ENCODE measurements around the gene OTOP2.
"Not testable (repeated sequence)": the region's sequence is repeated elsewhere in the genome, so short reads cannot be mapped to it uniquely, and the experiment has no call there.

OTOP2 gene

DNA sequence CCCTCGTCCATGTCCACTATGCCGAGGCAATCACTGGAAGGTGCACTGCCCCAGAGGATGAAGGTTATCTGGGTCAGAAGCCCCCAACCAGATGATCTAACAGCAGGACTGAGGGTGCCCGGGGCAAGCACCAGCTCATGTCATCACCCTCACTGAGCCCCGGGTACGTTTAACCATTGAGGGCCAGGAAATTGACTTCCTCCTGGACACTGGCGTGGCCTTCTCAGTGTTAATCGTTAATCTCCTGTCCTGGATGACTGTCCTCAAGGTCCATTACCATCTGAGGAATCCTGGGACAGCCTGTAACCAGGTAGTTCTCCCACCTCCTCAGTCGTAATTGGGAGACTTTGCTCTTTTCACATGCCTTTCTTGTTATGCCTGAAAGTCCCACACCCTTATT lies 12.7 kb upstream of the OTOP2 start:
- H3K27ac Mint-ChIP-seq; H3K4me3 Mint-ChIP-seq; H3K9me3 Mint-ChIP-seq; H3K36me3 Mint-ChIP-seq (ENCODE audit: low read depth); H3K4me1 Mint-ChIP-seq (ENCODE audit: low read depth); intact Hi-C loops (cut with micrococcal nuclease): not testable (repeated sequence)
- peaks cover 28% of the 10 kb centered on the region for H3K27me3 Mint-ChIP-seq

- Mint-ChIP-seq H3K36me3 (ENCODE audit: low read depth) (no peaks in the 10 kb centered on the region), H3K9me3 (peaks cover 6% of the 10 kb centered on the region), H3K4me1 (ENCODE audit: low read depth) (peaks cover 18% of the 10 kb centered on the region), H3K27ac (peak overlapping the region; percentile 46), H3K4me3 (no peak overlapping the region), H3K27me3 (peaks cover 31% of the 10 kb centered on the region)
- intact Hi-C loops (cut with micrococcal nuclease) = no loop called here
These were observed 7.8 kb upstream of the OTOP2 start for GRCh38 chr17:74916136-74916850.

DNA sequence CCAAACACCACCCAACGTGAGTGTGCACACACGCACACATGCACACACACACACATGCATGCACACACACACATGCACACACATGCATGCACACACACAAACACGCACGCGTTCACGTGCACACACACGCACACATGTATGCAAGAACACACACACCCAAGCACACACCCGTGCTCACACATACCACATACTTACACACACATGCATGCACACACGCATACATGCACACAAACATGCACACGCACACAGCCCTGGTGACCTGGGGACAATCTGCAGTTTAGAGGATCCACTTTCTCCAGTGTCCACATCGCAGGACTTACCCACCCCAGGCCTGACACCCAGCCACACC lies 7.2 kb upstream of the OTOP2 start:
- H3K4me1 Mint-ChIP-seq (ENCODE audit: low read depth) = peaks cover 18% of the 10 kb centered on the region
- intact Hi-C loops (cut with micrococcal nuclease) = no loop called here
- H3K36me3 Mint-ChIP-seq (ENCODE audit: low read depth) = no peaks in the 10 kb centered on the region
- H3K27ac Mint-ChIP-seq = peak overlapping the region; percentile 46
- H3K4me3 Mint-ChIP-seq = no peak overlapping the region
- peaks cover 6% of the 10 kb centered on the region for H3K9me3 Mint-ChIP-seq
- peaks cover 36% of the 10 kb centered on the region for H3K27me3 Mint-ChIP-seq

DNA sequence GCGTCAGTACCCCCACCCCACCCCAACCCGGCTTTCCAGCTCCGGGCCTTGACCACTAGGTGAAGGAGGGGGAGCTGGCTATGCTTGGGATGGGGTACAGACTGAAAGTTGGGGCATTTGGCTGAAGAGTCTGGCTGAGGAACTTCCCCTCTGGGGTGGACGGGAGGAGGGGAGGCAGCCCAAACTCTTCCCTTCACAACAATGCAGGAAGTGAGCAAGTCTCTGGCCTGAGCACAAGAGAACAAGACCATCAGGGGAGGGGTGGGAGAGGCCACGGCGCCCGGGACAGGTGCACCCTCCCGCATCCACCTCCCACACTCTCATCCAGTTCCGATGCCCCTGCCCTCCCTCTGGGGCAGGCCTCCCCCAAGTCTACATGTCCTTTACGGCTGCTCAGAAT lies 6.6 kb upstream of the OTOP2 start:
- no peak overlapping the region for H3K4me3 Mint-ChIP-seq

GRCh38 chr17:74918906-74919305 lies 5.2 kb upstream of the OTOP2 start:
- Mint-ChIP-seq H3K36me3 (ENCODE audit: low read depth) (no peaks in the 10 kb centered on the region), H3K4me1 (ENCODE audit: low read depth) (peaks cover 32% of the 10 kb centered on the region), H3K9me3 (peaks cover 2% of the 10 kb centered on the region), H3K27me3 (peaks cover 48% of the 10 kb centered on the region), H3K27ac (no peak overlapping the region), H3K4me3 (no peak overlapping the region)
- intact Hi-C loops (cut with micrococcal nuclease) = no loop called here

More for the DNA sequence above, 6.6 kb upstream of the OTOP2 start:
- Mint-ChIP-seq H3K4me1 (ENCODE audit: low read depth) (peaks cover 20% of the 10 kb centered on the region), H3K27ac (peak overlapping the region; percentile 46), H3K9me3 (peaks cover 6% of the 10 kb centered on the region), H3K36me3 (ENCODE audit: low read depth) (no peaks in the 10 kb centered on the region), H3K27me3 (peaks cover 39% of the 10 kb centered on the region)
- intact Hi-C loops (cut with micrococcal nuclease) = no loop called here

DNA sequence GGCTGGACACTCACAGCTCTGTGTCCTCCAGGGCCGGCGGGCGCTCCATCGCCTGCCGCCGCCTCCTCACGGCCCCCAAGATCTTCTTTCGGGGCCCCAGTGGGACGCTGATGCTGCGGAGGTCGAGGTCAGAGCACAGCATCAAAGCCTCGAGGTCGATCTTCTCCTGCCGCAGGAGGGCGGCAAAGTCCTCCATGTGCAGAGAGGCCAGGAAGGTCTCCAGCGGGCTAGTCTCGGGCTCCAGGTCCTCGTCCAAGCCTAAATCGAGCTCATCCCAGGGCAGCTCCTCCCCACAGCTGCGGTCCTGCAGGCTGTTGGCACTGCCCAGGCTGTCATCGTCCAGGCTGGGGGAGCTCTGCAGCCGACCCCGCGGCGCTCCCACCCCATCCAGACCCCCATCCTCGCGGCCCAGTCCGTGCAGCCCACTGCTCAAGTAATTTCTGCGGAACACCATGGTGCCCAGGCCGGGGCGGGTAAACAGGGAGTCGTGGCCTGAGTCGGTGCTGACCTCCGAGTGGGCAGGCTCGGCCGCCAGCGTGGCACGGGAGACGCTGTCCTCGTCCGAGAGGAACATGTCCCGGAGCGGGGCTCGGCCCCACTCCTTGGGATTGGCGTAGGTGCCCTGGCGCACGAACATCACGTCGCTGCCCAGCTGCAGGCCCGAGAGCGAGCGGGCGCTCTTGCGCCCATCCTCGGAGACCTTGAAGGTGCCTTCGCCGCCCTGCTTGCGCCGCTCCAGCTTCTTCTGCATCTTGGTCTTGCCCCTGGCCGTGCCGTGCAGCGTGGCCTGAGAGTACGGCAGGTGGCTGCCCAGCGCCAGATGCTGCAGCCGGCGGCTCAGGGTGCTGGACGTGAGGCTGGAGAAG lies 4.4 kb upstream of the OTOP2 start:
- intact Hi-C loops (cut with micrococcal nuclease) = no loop called here
- Mint-ChIP-seq H3K36me3 (ENCODE audit: low read depth) (no peaks in the 10 kb centered on the region), H3K4me1 (ENCODE audit: low read depth) (peaks cover 39% of the 10 kb centered on the region), H3K27me3 (peaks cover 48% of the 10 kb centered on the region), H3K4me3 (no peak overlapping the region), H3K27ac (no peak overlapping the region), H3K9me3 (no peaks in the 10 kb centered on the region)

DNA sequence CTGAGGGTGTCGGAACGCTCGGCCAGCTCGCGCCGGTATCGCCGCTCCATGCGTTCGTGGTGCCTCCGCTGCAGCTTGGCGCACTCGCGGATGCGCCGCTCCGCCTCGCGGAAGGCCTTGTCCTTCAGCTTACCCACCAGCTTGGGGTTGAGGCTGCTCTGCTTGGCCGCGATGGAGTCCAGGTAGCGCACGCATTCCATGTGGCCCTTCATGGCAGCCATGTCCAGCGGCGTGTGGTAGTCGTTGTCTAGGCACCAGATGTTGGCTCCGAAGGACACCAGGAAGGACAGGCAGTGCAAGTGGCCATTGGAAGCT lies 3.8 kb upstream of the OTOP2 start:
- no peak overlapping the region for H3K4me3 Mint-ChIP-seq
- H3K27me3 Mint-ChIP-seq = peaks cover 49% of the 10 kb centered on the region
- H3K27ac Mint-ChIP-seq = no peak overlapping the region
- no peaks in the 10 kb centered on the region for H3K9me3 Mint-ChIP-seq
- peaks cover 45% of the 10 kb centered on the region for H3K4me1 Mint-ChIP-seq (ENCODE audit: low read depth)
- intact Hi-C loops (cut with micrococcal nuclease) = no loop called here
- H3K36me3 Mint-ChIP-seq (ENCODE audit: low read depth) = no peaks in the 10 kb centered on the region

- Mint-ChIP-seq H3K9me3 (no peaks in the 10 kb centered on the region), H3K27me3 (peaks cover 52% of the 10 kb centered on the region), H3K36me3 (ENCODE audit: low read depth) (no peaks in the 10 kb centered on the region), H3K4me3 (no peak overlapping the region), H3K27ac (no peak overlapping the region), H3K4me1 (ENCODE audit: low read depth) (peaks cover 49% of the 10 kb centered on the region)
- intact Hi-C loops (cut with micrococcal nuclease) = no loop called here
These were observed 3.4 kb upstream of the OTOP2 start for GRCh38 chr17:74920642-74921025.

DNA sequence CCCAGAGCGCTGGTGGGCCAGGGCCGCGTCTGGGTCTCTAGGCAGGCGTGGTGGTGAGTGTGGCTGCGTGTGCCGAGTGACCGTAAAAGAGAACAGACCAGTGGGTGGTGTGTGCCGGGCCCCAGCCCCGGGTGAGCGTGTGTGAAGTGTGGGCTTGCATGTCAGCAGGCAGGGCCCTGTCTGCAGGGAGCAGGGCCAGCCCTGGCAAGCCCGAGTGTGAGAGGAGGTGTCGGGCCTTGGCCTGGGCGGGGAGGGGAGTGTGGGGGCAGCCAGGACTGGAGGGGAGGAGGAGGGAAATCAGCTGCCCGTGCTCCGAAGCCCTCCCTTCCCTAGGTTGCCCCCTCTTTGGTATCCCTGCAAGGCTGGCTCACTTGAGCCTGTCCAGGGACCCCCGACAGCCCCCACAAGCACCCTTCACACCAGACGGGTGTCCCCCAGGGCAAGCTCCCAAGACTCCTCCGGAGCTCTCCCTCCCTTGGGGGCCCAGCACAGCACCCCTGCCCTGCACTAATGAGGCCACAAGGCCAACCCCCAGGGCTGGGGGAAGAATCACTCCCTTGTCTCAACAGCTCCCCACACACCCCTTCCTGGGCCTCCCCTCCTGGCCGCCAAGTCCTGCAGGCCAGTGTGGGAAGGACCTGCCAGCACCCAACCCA lies 2.9 kb upstream of the OTOP2 start:
- Mint-ChIP-seq H3K4me3 (no peak overlapping the region), H3K36me3 (ENCODE audit: low read depth) (no peaks in the 10 kb centered on the region), H3K4me1 (ENCODE audit: low read depth) (peaks cover 49% of the 10 kb centered on the region), H3K27me3 (peaks cover 57% of the 10 kb centered on the region), H3K9me3 (no peaks in the 10 kb centered on the region), H3K27ac (no peak overlapping the region)
- intact Hi-C loops (cut with micrococcal nuclease) = no loop called here

DNA sequence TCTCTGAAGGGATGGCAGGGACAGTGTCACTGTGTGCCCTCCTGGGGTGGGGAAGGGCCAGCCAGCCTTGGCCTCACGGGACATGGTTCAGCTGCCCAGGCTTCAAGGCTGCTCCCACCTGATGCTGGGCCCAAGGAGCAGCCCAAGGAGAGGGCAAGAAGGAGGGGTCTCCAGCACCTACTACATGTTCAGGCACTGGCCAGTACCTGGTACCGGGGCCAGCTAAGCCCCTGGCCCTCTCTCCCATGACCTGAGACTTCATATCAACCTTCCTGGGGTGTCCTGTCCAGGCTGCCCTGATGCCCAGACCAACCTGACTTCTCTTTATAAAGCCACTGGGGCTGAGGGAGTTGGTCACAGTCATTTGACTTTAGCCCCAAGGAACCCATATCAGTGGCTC lies 2.3 kb upstream of the OTOP2 start:
- Mint-ChIP-seq H3K36me3 (ENCODE audit: low read depth) (no peaks in the 10 kb centered on the region), H3K27ac (no peak overlapping the region), H3K27me3 (peaks cover 64% of the 10 kb centered on the region), H3K4me3 (no peak overlapping the region), H3K9me3 (no peaks in the 10 kb centered on the region), H3K4me1 (ENCODE audit: low read depth) (peaks cover 46% of the 10 kb centered on the region)
- intact Hi-C loops (cut with micrococcal nuclease) = no loop called here

GRCh38 chr17:74922172-74922571 lies 1.9 kb upstream of the OTOP2 start:
- Mint-ChIP-seq H3K9me3 (no peaks in the 10 kb centered on the region), H3K36me3 (ENCODE audit: low read depth) (no peaks in the 10 kb centered on the region), H3K4me3 (no peak overlapping the region), H3K27ac (no peak overlapping the region), H3K4me1 (ENCODE audit: low read depth) (peaks cover 42% of the 10 kb centered on the region), H3K27me3 (peaks cover 68% of the 10 kb centered on the region)
- intact Hi-C loops (cut with micrococcal nuclease) = no loop called here

DNA sequence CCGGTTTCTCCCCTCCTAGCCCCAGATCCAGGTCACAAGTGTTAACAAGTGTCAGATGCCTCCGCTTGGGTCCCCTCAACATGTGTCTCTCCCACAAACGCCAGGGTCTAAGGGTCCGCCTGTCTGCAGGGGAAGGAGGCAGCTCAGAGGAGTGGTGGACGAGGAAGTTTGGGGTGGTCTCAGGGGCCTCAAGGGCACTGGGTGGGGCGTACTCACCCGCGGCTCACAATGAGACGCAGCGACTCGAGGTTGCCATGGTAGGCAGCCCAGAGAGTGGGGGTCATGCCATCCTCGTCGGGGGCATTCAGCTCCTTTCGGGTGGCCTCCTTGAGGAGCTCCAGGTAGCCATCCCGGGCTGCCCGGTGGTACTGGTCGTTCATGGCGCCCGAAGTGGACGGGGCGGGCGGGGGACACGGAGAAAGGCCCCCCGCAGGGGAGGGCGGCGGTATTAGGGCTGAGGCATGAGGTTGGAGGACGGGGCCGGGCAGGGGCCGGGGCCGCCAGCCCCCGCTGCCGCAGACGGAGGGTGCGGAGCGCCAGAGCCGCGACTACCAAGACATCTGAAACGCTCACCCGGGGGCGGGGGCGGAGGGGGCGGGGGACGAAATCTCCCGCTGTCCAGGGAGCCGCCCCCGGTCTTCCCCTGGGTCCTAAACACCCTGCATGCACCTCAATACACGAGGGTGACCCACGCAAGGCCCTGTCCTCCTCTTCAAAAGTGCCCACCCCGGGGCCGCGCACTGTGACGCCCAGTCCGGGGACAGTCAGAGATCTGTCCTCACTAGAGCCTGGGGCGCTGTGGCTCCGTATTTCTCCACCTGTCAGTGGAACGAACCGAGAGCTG lies 1.2 kb upstream of the OTOP2 start, which contains the start of gene USH1G:
TSS of gene USH1G (minus strand) at position 562 of the 844 bp plus-strand sequence. CDS start at position 380, 182 bp downstream.
- H3K4me3 Mint-ChIP-seq = peak within 1 kb of the TSS; percentile 67
- H3K4me1 Mint-ChIP-seq (ENCODE audit: low read depth) = peaks cover 42% of the 10 kb centered on the region
- peaks cover 75% of the 10 kb centered on the region for H3K27me3 Mint-ChIP-seq
- H3K9me3 Mint-ChIP-seq = no peaks in the 10 kb centered on the region
- intact Hi-C loops (cut with micrococcal nuclease) = loop anchor here (1.0 kb wide), 1 partner anchor 35 kb away; no protein-coding TSS in a partner anchor
- H3K27ac Mint-ChIP-seq = peak within 1 kb of the TSS; percentile 58
- H3K36me3 Mint-ChIP-seq (ENCODE audit: low read depth) = no peaks in the 10 kb centered on the region

DNA sequence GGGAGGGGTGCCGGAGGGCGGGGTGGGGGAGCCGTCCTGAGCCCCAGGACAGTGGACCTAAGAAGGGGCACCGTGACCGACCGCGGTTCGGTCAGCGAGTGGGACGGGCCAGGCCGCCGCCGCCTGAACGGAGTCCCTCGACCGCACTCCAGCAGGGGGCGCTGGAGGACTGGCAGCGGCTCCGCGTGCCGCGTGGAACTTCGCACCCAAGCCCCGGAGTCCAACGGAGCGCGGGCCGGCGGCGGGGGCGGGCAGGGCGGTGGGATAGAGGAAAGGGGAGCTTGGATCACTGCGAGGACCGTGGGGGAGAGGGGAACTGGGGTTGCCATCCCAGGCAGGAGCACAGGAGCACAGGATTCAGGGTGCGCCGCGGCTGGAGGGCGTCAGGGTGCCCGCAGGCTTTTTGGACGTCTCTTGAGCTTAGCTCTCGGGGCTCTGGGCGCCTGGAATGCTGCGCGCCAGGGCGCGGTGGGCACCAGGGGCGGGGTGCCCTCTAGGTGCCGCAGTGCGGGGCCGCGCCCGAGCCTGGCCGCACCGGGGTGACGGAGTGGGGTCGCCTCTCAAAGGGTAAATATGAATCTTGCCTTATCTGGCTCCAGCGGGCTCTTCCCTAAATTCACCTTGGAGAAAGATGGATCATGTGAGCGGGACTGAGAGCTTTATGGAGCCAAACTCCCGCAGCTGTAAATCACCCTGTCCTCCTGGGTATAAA lies 379 bp upstream of the OTOP2 start:
- Mint-ChIP-seq H3K27ac (peak overlapping the region; percentile 58), H3K27me3 (peaks cover 80% of the 10 kb centered on the region), H3K9me3 (no peaks in the 10 kb centered on the region), H3K4me3 (peak overlapping the region; percentile 67), H3K36me3 (ENCODE audit: low read depth) (no peaks in the 10 kb centered on the region), H3K4me1 (ENCODE audit: low read depth) (peaks cover 39% of the 10 kb centered on the region)
- intact Hi-C loops (cut with micrococcal nuclease) = loop anchor here (1.0 kb wide), 1 partner anchor 35 kb away; no protein-coding TSS in a partner anchor

Data from dendritic cell treated with granulocyte-macrophage colony-stimulating factor and Interleukin-4, amounts not matched to agents 40 ng/mL and 50 ng/mL, for 4 days (primary cell).